ENCODE results near the gene FAM114A1. TPM values are rescaled to one million over a fixed set of nuclear protein-coding genes. Genes with fewer than 3 reads are reported as not detected.

Gene FAM114A1
- total RNA-seq, 1 donor = 378 TPM

- no peak for TF ChIP-seq CTCF (IDR thresholded peaks at IDR 0.05; ENCODE audit: insufficient read depth, low read length)
- H3K4me3 ChIP-seq (ENCODE audit: low read depth, low read length) = no peak overlapping the region
- no peak for DNase-seq (ENCODE audit: low read depth)
Measured at GRCh38 chr4:38965866-38966265, 98.3 kb downstream of the FAM114A1 start.

- TF ChIP-seq CTCF (IDR thresholded peaks at IDR 0.05; ENCODE audit: insufficient read depth, low read length) = no peak
- H3K4me3 ChIP-seq (ENCODE audit: low read depth, low read length) = no peak overlapping the region
- DNase-seq (ENCODE audit: low read depth) = peak; percentile 99
Measured at GRCh38 chr4:38967260-38968095, 99.9 kb downstream of the FAM114A1 start.

GRCh38 chr4:38968668-38969067, 101.1 kb downstream of the FAM114A1 start:
- no peak overlapping the region for H3K4me3 ChIP-seq (ENCODE audit: low read depth, low read length)
- no peak for DNase-seq (ENCODE audit: low read depth)
- TF ChIP-seq CTCF (IDR thresholded peaks at IDR 0.05; ENCODE audit: insufficient read depth, low read length) = no peak

GRCh38 chr4:38976308-38976707, 108.7 kb downstream of the FAM114A1 start:
- TF ChIP-seq CTCF (IDR thresholded peaks at IDR 0.05; ENCODE audit: insufficient read depth, low read length) = no peak
- H3K4me3 ChIP-seq (ENCODE audit: low read depth, low read length) = no peak overlapping the region
- DNase-seq (ENCODE audit: low read depth) = no peak

- DNase-seq (ENCODE audit: low read depth) = no peak
- no peak for TF ChIP-seq CTCF (IDR thresholded peaks at IDR 0.05; ENCODE audit: insufficient read depth, low read length)
- H3K4me3 ChIP-seq (ENCODE audit: low read depth, low read length) = no peak overlapping the region
Measured at GRCh38 chr4:38979081-38979480, 111.5 kb downstream of the FAM114A1 start.

GRCh38 chr4:38979511-38980230, 112.1 kb downstream of the FAM114A1 start:
- H3K4me3 ChIP-seq (ENCODE audit: low read depth, low read length) = no peak overlapping the region
- no peak for DNase-seq (ENCODE audit: low read depth)
- no peak for TF ChIP-seq CTCF (IDR thresholded peaks at IDR 0.05; ENCODE audit: insufficient read depth, low read length)
